HG02938 (cell line): Measurements from ENCODE around the gene PIBF1.
"Not testable (repeated sequence)": the region's sequence is repeated elsewhere in the genome, so short reads cannot be mapped to it uniquely, and the experiment has no call there.

Experiments
- ATAC-seq: cut with Tn5 transposase; IDR thresholded peaks from one replicate; pipeline ENCODE4 v1.9.1; 2021; ENCODE audit warnings: mild to moderate bottlenecking, moderate library complexity; ENCODE audit not compliant: unreplicated experiment

The PIBF1 gene

DNA sequence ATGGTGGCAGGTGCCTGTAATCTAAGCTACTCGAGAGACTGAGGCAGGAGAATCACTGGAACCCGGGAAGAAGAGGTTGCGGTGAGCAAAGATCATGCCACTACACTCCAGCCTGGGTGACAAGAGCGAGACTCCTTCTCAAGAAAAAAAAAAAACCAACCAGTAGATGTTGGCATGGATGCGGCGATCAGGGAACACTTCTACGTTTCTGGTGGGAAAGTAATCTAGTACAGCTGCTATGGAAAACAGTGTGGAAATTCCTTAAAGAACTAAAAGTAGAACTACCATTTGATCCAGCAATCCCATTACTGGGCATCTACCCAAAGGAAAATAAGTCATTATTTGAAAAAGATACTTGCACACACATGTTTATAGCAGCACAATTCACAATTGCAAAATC is 119.6 kb downstream of the PIBF1 start:
- ATAC-seq: not testable (repeated sequence)

DNA sequence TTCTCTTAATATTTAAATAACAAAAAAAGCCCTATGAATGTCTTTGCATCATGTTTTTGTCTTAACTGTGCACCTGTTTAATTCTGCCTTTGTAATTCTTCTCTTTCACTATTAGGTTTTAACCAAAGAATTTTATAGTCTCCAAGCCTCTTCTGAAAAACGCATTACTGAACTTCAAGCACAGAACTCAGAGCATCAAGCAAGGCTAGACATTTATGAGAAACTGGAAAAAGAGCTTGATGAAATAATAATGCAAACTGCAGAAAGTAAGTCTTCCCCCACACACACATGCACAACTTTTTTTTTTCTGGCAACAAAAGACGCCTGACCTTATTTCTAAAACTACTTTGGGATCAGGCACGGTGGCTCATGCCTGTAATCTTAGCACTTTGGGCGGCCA is 126.5 kb downstream of the PIBF1 start:
- ATAC-seq: no peak

DNA sequence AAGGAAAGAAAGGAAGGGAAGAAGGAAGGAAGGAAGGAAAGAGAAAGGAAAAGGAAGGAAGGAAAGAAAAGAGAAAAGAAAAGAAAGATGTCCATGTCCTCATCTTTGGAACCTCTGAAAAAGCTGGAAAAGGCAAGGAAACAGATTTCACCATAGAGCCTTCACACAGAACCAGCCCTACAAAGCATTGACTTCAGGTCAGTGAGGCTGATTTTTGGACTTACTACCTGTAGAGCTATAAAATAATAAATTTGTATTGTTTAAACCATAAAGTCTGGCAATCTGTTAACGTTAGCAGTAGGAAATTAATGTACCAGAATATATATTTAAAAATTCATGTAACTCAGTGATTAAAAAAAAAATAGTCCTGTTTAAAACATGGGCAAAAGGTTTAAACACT is 130.0 kb downstream of the PIBF1 start:
- ATAC-seq: no peak

DNA sequence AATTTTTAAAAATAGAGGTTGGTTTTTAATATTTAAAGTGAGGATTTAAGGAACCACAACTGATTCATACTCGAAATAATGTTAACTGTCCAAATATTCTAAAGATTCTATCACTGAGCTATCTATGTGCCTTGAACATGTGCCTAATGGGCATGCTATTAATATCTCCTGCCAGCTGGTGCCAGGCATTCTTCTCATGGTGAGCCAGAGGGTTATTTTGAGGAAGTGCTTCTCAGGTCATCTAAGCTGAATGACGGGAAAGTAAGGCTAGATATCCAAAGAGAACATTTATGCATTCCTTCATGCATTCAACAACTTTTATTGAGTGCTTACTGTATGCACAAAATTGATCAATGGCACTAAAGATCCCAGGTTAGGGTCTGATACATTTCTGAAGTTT is 138.2 kb downstream of the PIBF1 start:
- ATAC-seq: no peak

DNA sequence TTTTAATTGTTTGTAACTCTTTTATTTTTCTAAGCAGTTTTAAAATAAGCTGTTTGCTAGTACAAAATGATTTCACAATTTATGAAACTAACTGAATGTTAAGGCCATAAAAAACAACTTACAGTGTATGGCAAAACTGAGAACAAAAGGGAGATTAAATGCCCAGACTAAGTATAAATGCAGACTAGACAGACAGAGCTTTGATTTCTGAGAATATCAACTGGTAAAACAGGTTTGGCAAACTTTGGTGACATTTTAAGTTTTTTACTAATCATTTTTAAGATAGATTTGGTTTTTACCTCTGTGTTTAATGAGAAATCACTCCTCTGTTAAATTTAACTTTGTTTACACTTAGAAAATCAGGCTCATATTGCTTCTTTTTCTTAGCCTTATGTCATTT is 149.4 kb downstream of the PIBF1 start:
- ATAC-seq: no peak

DNA sequence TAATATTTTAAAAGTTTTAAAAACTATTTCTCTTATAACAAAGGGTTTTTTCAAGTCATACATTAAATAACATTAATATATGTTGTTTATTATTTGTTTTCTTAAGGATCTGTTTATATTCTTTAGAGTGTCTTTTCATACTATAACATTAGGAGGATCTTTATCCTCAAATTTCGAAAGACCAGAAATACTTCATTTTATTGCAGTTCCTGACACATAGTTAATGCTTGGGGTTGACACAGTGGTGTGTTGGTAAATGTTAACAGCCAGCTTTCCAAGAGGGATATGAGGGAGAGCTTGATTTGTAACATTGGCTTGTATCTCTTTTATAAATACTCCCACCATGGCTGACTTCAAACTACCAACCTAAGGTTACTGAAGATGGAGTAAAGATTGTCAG is 150.3 kb downstream of the PIBF1 start:
- no peak for ATAC-seq

DNA sequence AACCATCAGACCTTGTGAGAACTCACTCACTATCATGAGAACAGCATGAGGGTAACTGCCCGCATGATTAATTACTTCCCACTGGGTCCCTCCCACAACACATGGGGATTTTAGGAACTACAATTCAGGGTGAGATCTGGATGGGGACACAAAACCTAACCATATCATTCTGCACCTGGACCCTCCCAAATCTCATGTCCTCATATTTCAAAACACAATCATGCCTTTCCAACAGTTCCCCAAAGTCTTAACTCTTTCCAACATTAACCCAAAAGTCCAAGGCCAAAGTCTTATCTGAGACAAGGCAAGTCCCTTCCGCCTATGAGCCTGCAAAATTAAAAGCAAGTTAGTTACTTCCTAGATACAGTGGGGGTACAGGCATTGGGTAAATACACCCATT is 164.3 kb downstream of the PIBF1 start:
- ATAC-seq: not testable (repeated sequence)

DNA sequence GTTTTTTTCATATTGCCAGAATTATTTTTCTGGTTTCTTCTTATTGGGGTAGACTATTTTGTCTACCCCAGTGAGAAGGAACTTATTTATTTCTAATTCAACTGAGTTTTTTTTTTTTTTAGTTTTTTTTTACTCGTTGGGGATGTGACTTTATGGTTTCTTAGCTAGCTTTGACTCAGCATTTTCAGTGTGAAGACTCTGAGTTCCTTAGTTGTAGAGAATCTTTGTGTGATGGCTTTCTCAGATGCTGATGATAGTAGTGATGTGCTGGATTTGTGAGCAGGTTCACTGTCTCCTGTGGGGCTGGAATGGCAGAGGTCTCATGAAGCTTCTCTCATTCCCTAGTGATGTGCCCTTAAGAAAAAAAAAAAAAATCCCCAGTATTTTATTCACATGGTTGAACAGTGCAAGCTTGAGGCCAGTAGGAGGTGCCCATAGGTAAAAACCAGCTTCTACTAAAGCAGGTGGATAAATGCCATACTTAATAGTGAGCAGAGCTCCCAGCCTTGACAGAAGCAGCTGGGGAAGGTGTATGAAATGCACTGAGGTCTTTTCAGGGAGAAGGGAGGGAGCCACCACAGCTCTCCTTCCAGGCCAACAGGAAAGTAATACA is 170.7 kb downstream of the PIBF1 start:
- ATAC-seq: no peak

DNA sequence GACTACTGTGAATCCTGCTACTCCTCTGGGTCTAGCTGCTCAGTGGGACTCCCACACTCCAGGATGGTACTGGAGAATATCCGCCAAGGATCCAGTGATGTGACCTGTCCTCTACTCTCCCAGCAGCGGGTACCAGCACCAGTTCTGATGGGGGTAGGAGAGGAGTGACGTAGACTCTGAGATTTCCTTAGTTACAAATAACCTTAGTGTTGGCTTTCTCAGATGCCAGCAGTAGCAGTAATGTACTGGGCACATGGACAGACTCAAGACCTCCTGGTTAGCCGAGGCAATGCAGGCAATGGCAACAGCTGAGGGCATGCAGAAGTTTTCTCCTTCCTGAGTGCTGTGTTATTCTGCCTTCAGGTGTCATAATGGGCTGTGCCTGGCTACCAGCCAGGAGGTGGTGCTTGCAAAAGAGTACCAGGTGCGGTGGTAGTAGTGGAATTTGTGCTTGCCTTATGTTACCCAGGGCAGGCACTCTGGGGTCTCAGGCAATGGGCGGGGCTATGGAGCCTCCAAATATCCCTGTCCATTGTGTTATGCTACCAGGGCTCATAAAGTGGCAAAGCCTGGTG is 171.5 kb downstream of the PIBF1 start:
- no peak for ATAC-seq

DNA sequence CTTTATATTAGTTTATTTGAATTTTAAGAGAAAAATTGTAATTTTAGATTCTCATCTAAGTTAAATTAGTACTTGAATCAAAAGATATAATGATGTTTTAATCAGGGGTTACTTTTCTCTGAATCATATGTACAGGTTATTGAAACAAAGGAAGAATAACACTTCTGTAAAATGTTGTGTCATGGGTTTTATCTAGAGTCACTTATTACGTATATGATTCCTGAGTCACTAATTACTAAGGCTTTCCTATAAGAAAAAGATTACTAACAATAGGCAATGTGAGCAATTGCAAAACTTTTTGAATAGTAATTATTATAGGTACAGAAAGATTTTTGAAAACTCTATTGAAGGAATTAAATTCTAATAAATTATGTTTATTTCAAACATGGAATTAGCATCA is 177.7 kb downstream of the PIBF1 start:
- no peak for ATAC-seq

DNA sequence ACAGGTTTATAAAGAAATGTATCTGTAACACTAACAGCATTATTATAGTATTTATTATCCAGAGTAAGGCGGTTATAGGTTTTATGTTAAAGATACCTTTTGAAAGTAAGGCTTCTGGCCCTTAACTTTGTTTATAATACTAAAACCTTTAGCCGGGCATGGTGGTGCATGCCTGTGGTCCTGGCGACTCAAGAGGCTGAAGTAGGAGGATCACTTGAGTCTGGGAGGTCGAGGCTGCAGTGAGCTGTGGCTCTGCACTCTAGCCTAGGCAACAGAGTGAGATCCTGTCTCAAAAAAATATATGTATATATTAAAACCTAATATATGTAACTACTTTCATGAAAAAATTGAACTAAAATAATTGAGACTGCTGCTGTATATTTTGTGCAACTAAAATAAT is 178.2 kb downstream of the PIBF1 start:
- no peak for ATAC-seq

DNA sequence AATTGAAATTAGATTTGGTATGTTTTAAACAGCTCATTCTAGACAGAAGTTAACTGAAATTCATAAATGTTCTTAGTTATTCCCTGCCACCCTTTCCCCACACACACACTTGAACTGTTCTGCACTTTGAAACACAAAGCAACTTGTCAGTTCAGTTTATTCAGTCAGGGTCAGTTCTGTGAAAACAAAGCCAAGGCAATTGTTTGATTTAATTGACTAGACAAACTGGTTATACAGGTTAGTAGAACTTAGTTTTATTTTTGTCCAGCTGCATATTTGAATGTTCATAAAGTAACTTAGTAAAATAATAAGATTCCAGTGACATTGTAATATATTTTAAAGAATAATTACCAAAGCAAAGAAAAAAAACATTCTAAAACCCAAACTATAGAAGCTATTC is 178.6 kb downstream of the PIBF1 start:
- no peak for ATAC-seq

DNA sequence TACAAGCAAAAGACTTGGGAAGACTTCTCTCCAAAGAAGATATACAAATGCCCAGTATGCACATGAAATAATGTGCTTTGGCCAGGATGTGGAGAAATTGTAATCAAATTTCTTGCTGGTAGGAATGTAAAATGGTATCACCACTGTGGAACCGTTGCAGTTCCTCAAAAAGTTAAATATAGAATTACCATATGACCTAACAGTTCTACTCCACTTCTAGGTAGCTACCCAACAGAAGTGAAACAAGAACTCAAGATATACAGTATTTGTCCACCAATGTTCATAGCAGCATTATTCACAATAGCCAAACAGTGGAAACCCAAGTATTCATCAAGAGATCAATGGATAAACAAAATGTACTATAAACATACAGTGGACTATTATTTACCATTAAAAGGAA is 181.8 kb downstream of the PIBF1 start:
- peak; percentile 84 for ATAC-seq

DNA sequence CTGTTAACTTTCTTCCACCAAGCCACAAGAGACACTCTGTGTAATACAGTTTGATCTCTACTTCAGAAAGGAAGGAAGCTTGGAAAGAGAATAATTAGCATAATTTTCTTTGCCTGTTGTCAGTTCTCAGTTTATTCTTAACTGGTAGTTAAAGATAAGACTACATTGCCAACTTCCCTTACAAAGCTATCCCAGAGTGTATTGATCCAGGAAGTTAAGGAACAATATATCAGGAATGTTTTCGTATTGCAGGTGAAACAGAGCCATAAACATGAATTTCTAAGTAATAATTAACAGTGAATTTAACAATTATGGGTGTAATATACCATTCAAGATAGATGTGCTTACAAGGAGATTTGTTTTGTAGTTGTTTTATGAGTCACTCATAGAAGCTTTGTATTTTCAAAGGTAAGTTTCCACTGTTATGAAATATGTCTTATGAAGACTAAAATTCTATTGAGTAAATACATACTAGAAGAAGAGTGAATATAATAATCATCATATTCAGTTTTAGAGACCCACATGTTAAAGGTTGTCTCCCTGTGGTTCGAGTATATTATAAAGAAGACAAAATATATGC is 188.5 kb downstream of the PIBF1 start:
- no peak for ATAC-seq

DNA sequence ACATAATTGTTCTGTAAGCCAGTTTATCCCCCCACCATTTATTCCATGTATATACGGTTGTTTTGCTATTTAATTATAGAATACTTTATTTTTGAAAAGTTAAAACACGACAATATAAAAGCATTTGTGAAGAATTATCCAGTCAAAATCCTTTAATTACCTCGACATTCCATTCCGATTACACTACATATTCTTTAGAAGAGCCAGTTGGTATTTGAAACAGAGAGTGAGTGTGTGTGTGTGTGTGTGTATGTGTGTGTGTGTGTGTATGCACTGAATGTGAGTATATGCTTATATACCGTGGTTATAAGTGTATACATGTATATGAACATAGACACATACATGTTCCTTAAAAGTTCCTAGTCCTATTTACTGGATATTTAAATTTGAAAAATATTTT is 189.0 kb downstream of the PIBF1 start:
- no peak for ATAC-seq

DNA sequence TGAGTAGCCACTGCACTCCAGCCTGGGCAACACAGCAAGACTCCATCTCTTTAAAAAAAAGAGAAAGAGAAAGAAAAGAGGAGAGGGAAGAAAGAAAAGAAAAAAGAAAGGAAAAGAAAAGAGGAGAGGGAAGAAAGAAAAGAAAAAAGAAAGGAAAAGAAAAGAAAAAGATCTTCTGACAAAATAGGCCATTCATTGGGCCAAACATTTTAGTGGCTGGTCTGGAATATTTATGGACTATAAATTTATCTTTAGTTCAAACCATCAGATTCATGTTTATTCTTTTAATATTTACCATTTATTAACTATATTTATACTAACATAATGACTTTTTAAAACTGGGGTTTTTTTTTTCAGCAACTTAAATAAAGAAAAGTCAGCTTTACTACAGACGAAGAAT is 191.3 kb downstream of the PIBF1 start:
- ATAC-seq: no peak

DNA sequence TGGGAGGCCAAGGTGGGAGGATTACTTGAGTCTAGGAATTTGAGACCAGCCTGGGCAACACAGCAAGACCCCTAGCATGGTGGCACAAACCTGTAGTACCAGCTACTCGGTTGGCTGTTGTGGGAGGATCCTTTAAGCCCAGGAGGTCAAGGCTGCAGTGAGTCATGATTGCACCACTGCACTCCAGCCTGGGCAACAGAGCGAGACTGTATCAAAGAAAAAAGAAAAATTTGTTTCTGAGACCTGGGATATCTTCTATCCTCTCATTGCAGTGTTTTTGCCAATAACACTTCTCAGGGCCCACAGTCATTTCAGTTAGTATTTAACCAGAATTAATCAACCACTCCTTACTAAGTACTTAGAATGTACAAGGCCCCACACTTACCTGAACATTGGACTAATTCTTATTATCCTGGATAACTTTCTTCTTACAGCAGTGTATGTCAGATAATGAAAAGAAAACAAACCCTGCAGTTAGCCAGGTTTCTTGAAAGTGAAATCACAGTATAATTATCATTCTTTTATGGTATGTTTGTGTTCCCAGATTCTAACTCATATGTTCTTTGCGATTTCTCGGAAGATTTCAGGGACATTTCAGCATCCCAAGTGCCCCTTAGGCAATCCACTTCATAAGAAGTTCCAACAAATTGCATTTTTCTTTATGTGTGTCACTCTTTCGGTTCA is 201.3 kb downstream of the PIBF1 start:
- ATAC-seq: no peak

DNA sequence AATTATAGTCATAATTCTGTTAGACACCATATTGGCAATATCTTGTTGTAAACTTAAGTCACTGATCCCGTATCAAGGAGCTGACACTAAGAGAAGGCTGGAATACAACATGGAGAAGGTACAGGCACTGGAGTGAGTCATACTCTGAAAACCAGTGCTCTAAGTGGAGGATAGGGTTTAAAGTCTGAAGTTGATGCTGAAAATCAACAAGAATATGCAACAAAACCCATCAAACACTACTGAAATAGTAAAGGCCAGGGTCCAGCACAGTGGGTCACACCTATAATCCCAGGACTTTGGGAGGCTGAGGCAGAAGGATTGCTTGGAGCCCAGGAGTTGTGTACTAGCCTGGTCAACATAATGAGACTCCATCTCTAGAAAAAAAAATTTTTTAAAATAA is 203.7 kb downstream of the PIBF1 start:
- ATAC-seq: no peak

DNA sequence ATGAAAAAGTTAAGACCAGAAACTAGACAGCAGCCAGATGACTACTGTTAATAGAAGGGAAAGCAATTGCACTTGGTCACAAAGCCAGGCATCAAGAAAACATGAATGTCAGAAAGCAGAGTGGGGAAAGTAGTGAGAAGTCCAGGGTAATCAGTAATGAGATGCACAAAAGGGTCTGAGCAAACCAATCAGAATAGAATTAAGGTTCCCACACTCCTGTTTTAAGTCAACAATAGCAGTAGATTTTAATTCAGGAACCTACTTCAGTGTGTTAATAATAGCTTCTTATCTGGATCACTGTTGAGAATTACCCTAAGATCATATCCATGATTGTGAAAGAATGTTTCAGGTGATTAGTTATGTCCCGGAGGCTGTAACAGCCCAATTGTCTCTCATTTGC is 204.3 kb downstream of the PIBF1 start:
- no peak for ATAC-seq

DNA sequence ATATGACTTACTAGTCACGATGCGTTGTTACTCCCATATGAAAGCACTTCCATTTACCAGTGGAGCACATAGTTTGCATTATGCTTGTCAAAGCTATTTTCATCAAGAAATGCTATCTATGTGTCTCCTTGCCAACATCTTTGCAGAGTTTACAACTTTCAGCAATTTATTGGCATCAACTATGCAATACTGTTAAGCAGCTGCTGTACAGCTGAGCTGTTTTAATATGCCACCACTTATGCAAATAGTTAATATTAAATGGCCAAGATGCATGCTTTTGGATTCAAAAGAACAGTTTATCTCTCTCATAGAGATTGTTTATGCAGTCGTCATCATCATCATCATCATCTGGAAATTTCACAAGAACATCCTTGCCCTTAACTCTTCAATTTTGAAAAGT is 209.0 kb downstream of the PIBF1 start:
- ATAC-seq: no peak

DNA sequence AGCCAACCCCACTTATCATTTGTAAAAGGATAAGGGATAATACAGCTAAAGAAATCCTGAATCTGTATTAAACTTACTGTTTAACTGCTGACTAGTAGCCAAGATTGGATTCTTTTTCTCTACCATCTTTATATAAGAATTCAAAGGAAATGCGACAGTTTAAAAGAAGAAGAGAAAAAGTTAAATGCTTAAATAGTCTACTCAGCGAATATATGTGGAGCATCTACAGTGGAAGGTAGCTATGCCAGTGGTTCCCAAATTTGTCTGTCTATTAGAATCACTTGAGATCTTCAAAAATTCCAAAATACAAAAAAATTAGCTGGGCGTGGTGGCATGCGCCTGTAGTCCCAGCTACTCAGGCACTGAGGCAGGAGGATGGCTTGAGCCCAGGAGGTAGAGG is 216.1 kb downstream of the PIBF1 start:
- no peak for ATAC-seq

DNA sequence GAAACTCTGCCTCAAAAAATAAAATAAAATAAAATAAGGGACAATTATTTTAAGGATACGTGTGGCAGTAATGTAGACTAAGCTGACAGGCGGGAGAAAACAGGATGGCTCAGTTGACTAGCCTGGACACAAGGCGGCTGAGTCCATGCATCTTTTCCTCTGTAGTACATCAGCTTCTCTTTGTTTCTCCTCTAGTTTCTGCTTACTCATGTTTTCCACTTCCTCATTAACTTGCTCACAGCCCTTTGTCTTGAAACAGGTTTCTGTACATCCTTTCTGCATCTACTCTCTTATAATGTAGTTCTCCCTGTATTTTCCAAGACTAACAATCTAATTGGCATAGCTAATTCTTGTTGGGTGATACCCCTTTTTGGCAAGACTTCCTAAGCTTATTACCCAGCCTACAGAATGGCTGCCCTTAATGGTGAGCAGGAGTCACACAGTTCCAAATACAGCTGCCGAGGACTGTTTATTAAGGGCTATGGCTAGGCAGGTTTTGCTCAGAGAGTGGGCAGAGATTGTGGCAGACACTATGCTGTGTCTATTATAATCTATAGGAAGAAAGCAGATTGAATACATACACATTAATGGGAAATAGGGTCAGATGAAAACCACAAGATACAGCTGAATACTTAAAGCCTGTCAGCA is 218.2 kb downstream of the PIBF1 start:
- peak; percentile 73 for ATAC-seq
